K562 (cell line): Measurements from ENCODE around the gene SH3BP4. TPM values are rescaled to one million over a fixed set of nuclear protein-coding genes. Genes with fewer than 3 reads are reported as not detected.

Source experiments
- ATAC-seq: fragments of 200-7000 bp; cut with Tn5 transposase; 3 replicates; pipeline ENCODE4 v1.9.1; 2020; ENCODE audit warnings: moderate library complexity
- BruUV-seq: library from RNA; stranded (reverse); fragments of 400-500 nt; replicated peaks from 2 replicates; lab custom pipeline; 2021; lab: Mats Ljungman, UMichigan
- CTCF ChIA-PET: fragments of 300-600 bp; formaldehyde crosslinking; extraction: SDS; loops from one replicate; lab custom pipeline; 2021; ENCODE audit warnings: low intra/inter-chr PET ratio; lab: Yijun Ruan, JAX
- POLR2A ChIA-PET: fragments of 300-600, 350-650 bp; sonication (Branson Sonifier 250); formaldehyde crosslinking; extraction: SDS; loops from one replicate; lab custom pipeline; 2021; ENCODE audit warnings: antibody characterized with exemption, inconsistent platforms; lab: Yijun Ruan, JAX
- DNase-seq, 4 experiments: peaks; one replicate each; pipeline versions ENCODE4 v3.0.0 to v3.0.0-alpha.2; 2011 to 2018; ENCODE audit warnings: low spot score in 3 of 4, mixed read lengths in 3 of 4; ENCODE audit errors: extremely low read depth in 1 of 4
- FAIRE-seq: peaks from 2 replicates; lab custom pipeline; 2011; peaks lifted over from hg19 to GRCh38; lab: Jason Lieb, UNC
- H2AFZ ChIP-seq: 2 replicates; pipeline ENCODE4 v1.6.0; 2011; ENCODE audit warnings: low read depth, low read length, control low read depth, inconsistent platforms
- H3K27ac ChIP-seq: fragments of 200-600 bp; 3 replicates; pipeline ENCODE4 v1.8.0; 2011; ENCODE audit warnings: low read depth, mild to moderate bottlenecking, control low read depth, inconsistent platforms, low read length, moderate library complexity, mixed read lengths; ENCODE audit errors: extremely low read depth
- H3K27me3 ChIP-seq, 2 experiments: fragments of 300-600 bp in 1 of 2; 2 replicates in 1 of 2; 3 replicates in 1 of 2; pipeline versions ENCODE4 v1.6.0 to v1.8.0; 2011; ENCODE audit warnings: inconsistent platforms in 2 of 2, low read length in 2 of 2, mild to moderate bottlenecking in 1 of 2, mixed read lengths in 1 of 2, moderate library complexity in 1 of 2; ENCODE audit not compliant: control insufficient read depth in 2 of 2, insufficient read depth in 2 of 2
- H3K36me3 ChIP-seq: fragments of 300-600 bp; 3 replicates; pipeline ENCODE4 v1.8.0; 2011; ENCODE audit warnings: mild to moderate bottlenecking, low read length, inconsistent platforms; ENCODE audit not compliant: control insufficient read depth, insufficient read depth
- H3K4me1 ChIP-seq, 2 experiments: fragments of 200-600 bp in 1 of 2; replicated peaks in 1 of 2; 2 replicates in 1 of 2; 3 replicates in 1 of 2; pipeline versions ENCODE4 v1.5.1 to v1.8.0; 2011; ENCODE audit warnings: inconsistent platforms in 2 of 2, low read length in 2 of 2, mild to moderate bottlenecking in 1 of 2, mixed read lengths in 1 of 2, moderate library complexity in 1 of 2; ENCODE audit not compliant: control insufficient read depth in 2 of 2, insufficient read depth in 2 of 2
- H3K4me2 ChIP-seq: 2 replicates; pipeline ENCODE4 v1.6.1; 2011; ENCODE audit warnings: low read length, control low read depth, inconsistent platforms, mixed read lengths; ENCODE audit not compliant: insufficient read depth
- H3K4me3 ChIP-seq: fragments of 200-600 bp; sonication (generic), shearing (Covaris generic); 2 replicates; pipeline ENCODE4 v1.5.1; 2016; ENCODE audit warnings: control low read depth, inconsistent platforms
- H3K79me2 ChIP-seq: fragments of 200-600 bp; 3 replicates; pipeline ENCODE4 v1.8.0; 2011; ENCODE audit warnings: low read length, inconsistent platforms; ENCODE audit not compliant: control insufficient read depth, insufficient read depth
- H3K9ac ChIP-seq, 2 experiments: 2 replicates each; pipeline versions ENCODE4 v1.6.0 to v1.6.1; 2011; ENCODE audit warnings: low read depth in 2 of 2, low read length in 2 of 2, control low read depth in 1 of 2, inconsistent platforms in 1 of 2, mild to moderate bottlenecking in 1 of 2, mixed read lengths in 1 of 2; ENCODE audit not compliant: insufficient read depth in 1 of 2
- H3K9me1 ChIP-seq: one replicate; pipeline ENCODE4 v1.6.0; 2011; ENCODE audit warnings: inconsistent platforms, mild to moderate bottlenecking, low read length, moderate library complexity; ENCODE audit not compliant: control insufficient read depth, insufficient read depth
- H3K9me3 ChIP-seq: replicated peaks from 2 replicates; pipeline ENCODE4 v1.5.1; 2011; ENCODE audit warnings: low read depth, low read length, inconsistent platforms; ENCODE audit not compliant: control insufficient read depth, insufficient read depth
- H4K20me1 ChIP-seq: replicated peaks from 2 replicates; pipeline ENCODE4 v1.6.1; 2011; ENCODE audit warnings: low read length, inconsistent platforms, mixed read lengths; ENCODE audit not compliant: control insufficient read depth, insufficient read depth
- ASH1L ChIP-seq: fragments of 450-650 bp; IDR thresholded peaks from 2 replicates; pipeline ENCODE4 v1.6.1; 2018; ENCODE audit warnings: borderline replicate concordance, mild to moderate bottlenecking, low read depth; ENCODE audit not compliant: partially characterized antibody
- ATF4 ChIP-seq: fragments of 450-650 bp; formaldehyde crosslinking; IDR thresholded peaks from 2 replicates; pipeline ENCODE4 v1.4.0; 2022; ENCODE audit warnings: mild to moderate bottlenecking, moderate library complexity
- DMBX1 ChIP-seq: fragments of 250-450 bp; sonication (Bioruptor Pico); IDR thresholded peaks from 2 replicates; pipeline ENCODE4 v1.8.0; 2022; ENCODE audit warnings: inconsistent platforms, mild to moderate bottlenecking, moderate library complexity, borderline replicate concordance
- NELFE ChIP-seq: IDR thresholded peaks from 2 replicates; pipeline ENCODE4 v1.6.1; 2011; ENCODE audit warnings: mild to moderate bottlenecking; ENCODE audit not compliant: insufficient read depth, insufficient read length
- PCBP1 ChIP-seq: fragments of 200-400 bp; formaldehyde crosslinking; IDR thresholded peaks from 2 replicates; pipeline ENCODE4 v1.6.1; 2018; ENCODE audit warnings: mild to moderate bottlenecking, low read depth, low read length; ENCODE audit not compliant: poor library complexity, severe bottlenecking
- POLR2AphosphoS2 ChIP-seq: IDR thresholded peaks from 2 replicates; pipeline ENCODE4 v1.6.1; 2012; ENCODE audit warnings: low read length, improper control_type of control experiment
- SMARCB1 ChIP-seq: IDR thresholded peaks from 2 replicates; pipeline ENCODE4 v1.6.1; 2011; ENCODE audit warnings: improper control_type of control experiment, low read depth; ENCODE audit not compliant: insufficient read length
- XRCC4 ChIP-seq: IDR thresholded peaks from one replicate; pipeline ENCODE4 v1.6.1; 2011; ENCODE audit not compliant: insufficient read depth, insufficient read length; ENCODE audit errors: extremely low read depth
- ZNF280B ChIP-seq: fragments of 250-450 bp; sonication (Bioruptor Pico); IDR thresholded peaks from 2 replicates; pipeline ENCODE4 v1.5.1; 2021; ENCODE audit warnings: mild to moderate bottlenecking
- ZNF609 ChIP-seq: sonication (generic); formaldehyde crosslinking; IDR thresholded peaks from 2 replicates; pipeline ENCODE4 v1.8.1; 2023; ENCODE audit warnings: missing genetic modification reagents, mild to moderate bottlenecking, borderline replicate concordance
- WGBS: fragments of 100-300 bp; shearing (Covaris generic); methylation state at CpG from one replicate; pipeline ENCODE4 v1.1.6; 2016; ENCODE audit warnings: low coverage, mixed read lengths; ENCODE audit not compliant: insufficient coverage; ENCODE audit errors: missing lambda C conversion rate; 5-methylcytosine and 5-hydroxymethylcytosine counted together
- in situ Hi-C: fragments of 300-500 bp; cut with MboI; formaldehyde crosslinking; loops from 4 replicates; pipeline ENCODE4 v1.15.0; 2018; ENCODE audit warnings: inconsistent platforms, mixed read lengths
- intact Hi-C: fragments of 100-400 bp; cut with micrococcal nuclease; formaldehyde crosslinking; loops from 2 replicates; pipeline ENCODE4 v1.14.2; 2022
- polyA plus RNA-seq, 8 experiments: library from polyadenylated mRNA; depleted of rRNA in 4 of 8; stranded (reverse) in 5 of 8; unstranded in 3 of 8; fragments of >200 nt; fragmentation: Nextera tagmentation in 2 of 8; fragmentation: Illumina TruSeq in 1 of 8; extraction: Ambion mirVana in 2 of 8; extraction: Trizol in 1 of 8; gene quantifications; 2 replicates each; pipeline versions ENCODE4 v1.2.1 to v1.2.3, GENCODE V29; 2011 to 2014; ENCODE audit warnings: inconsistent platforms in 1 of 8, missing spikeins in 1 of 8
- total RNA-seq, 7 experiments: library from RNA; depleted of rRNA in 6 of 7; stranded (reverse); fragments of >200 nt in 6 of 7; fragmentation: Illumina TruSeq in 2 of 7; extraction: Trizol in 2 of 7; gene quantifications; 2 replicates each; pipeline versions ENCODE4 v1.2.1 to v1.2.3, GENCODE V29; 2011 to 2021; ENCODE audit warnings: low replicate concordance in 1 of 7

The SH3BP4 gene
- total and polyA plus RNA-seq, 9 of the 15 experiments (the other 6 are each of a cell fraction or from before 2014, with no cell fraction given), result 0.03 to 0.28 (median 0.27) TPM; not detected in 6

GRCh38 chr2:234939576-234939975 lies 12.2 kb upstream of the SH3BP4 start:
- Histone ChIP-seq H2AFZ (no peak overlapping the region), H3K27ac (no peak overlapping the region), H4K20me1 (no peaks in the 10 kb centered on the region), H3K9ac (no peak overlapping the region), H3K4me2 (no peak overlapping the region)
- POLR2A ChIA-PET, result interaction anchor here (0.5 kb wide), 1 partner anchor 8 kb away, joined by 3 read pairs; no protein-coding TSS in a partner anchor
- ATAC-seq, result no peak
- in situ Hi-C loops, result no loop called here
- TF ChIP-seq SMARCB1, result no peak
- no peak for TF ChIP-seq DMBX1 (CRISPR knock-in tag)
- no peak for TF ChIP-seq ASH1L
- no peak for TF ChIP-seq ATF4 (CRISPR knock-in tag)
- no peak for TF ChIP-seq PCBP1
- TF ChIP-seq ZNF609 (CRISPR knock-in tag), result no peak
- no peak for TF ChIP-seq ZNF280B (CRISPR knock-in tag)
- no peak for TF ChIP-seq POLR2AphosphoS2
- no peak for TF ChIP-seq NELFE
- no peak for TF ChIP-seq XRCC4
- TF ChIP-seq, all 486 proteins: peak for 0
- H3K9me3 ChIP-seq, result no peaks in the 10 kb centered on the region
- FAIRE-seq (no peak), DNase-seq (no peak)
- no peaks in the 10 kb centered on the region for H3K4me1 ChIP-seq
- no peak overlapping the region for H3K4me3 ChIP-seq
- H3K9me1 ChIP-seq, result no peaks in the 10 kb centered on the region
- H3K27me3 ChIP-seq, result peaks cover 0 to 11% of the 10 kb centered on the region in 2 experiments; a peak in 2 of 5 replicates
- intact Hi-C loops, result no loop called here
- BruUV-seq, result no TSS peak
- CTCF ChIA-PET, result no interaction called here
- H3K79me2 ChIP-seq, result no peaks in the 10 kb centered on the region
- 0% methylated on average over 4 of the region's 4 CpGs for WGBS
- H3K36me3 ChIP-seq, result no peaks in the 10 kb centered on the region
